Peyer's patch (tissue), 4 donors: Measurements from ENCODE around the gene ALDH9A1.

Source experiments
- CTCF ChIP-seq, 6 experiments: fragments of 450-650 bp in 4 of 6; fragments of 200-600 bp in 2 of 6; sonication (generic) in 1 of 6; IDR thresholded peaks; one replicate each; pipeline ENCODE4 v1.5.1; 2017 to 2019; ENCODE audit warnings: antibody characterized with exemption in 6 of 6, mild to moderate bottlenecking in 3 of 6, moderate library complexity in 1 of 6
- POLR2A ChIP-seq, 2 donors: fragments of 450-650 bp; IDR thresholded peaks; one replicate each; pipeline ENCODE4 v1.5.1; 2017; ENCODE audit warnings: antibody characterized with exemption in 2 of 2, mild to moderate bottlenecking in 2 of 2, moderate library complexity in 2 of 2

- no peak for TF ChIP-seq CTCF (IDR thresholded peaks at IDR 0.05)
- no peak for TF ChIP-seq POLR2A (IDR thresholded peaks at IDR 0.05)
These were observed 73.9 kb downstream of the ALDH9A1 start for GRCh38 chr1:165624441-165624840.
